Mucosa of stomach (tissue), 1 donor: ENCODE data around the gene VARS2.

ENCODE experiments used
- H3K27me3 ChIP-seq: one replicate; pipeline ENCODE4 v1.7.0; 2013; ENCODE audit warnings: mild to moderate bottlenecking, low read length; ENCODE audit not compliant: control insufficient read depth, insufficient read depth
- H3K36me3 ChIP-seq: one replicate; pipeline ENCODE4 v1.7.0; 2013; ENCODE audit warnings: low read length; ENCODE audit not compliant: control insufficient read depth, insufficient read depth
- H3K4me1 ChIP-seq: one replicate; pipeline ENCODE4 v1.7.0; 2013; ENCODE audit warnings: mild to moderate bottlenecking, low read length; ENCODE audit not compliant: control insufficient read depth, insufficient read depth
- H3K4me3 ChIP-seq: one replicate; pipeline ENCODE4 v1.7.0; 2013; ENCODE audit warnings: low read length
- H3K9ac ChIP-seq: one replicate; pipeline ENCODE4 v1.7.0; 2013; ENCODE audit warnings: mild to moderate bottlenecking, low read length, moderate library complexity
- H3K9me3 ChIP-seq: one replicate; pipeline ENCODE4 v1.7.0; 2013; ENCODE audit warnings: mild to moderate bottlenecking, low read length, moderate library complexity; ENCODE audit not compliant: control insufficient read depth
- donor health status: Pancreatic carcinoma.

The VARS2 gene

DNA sequence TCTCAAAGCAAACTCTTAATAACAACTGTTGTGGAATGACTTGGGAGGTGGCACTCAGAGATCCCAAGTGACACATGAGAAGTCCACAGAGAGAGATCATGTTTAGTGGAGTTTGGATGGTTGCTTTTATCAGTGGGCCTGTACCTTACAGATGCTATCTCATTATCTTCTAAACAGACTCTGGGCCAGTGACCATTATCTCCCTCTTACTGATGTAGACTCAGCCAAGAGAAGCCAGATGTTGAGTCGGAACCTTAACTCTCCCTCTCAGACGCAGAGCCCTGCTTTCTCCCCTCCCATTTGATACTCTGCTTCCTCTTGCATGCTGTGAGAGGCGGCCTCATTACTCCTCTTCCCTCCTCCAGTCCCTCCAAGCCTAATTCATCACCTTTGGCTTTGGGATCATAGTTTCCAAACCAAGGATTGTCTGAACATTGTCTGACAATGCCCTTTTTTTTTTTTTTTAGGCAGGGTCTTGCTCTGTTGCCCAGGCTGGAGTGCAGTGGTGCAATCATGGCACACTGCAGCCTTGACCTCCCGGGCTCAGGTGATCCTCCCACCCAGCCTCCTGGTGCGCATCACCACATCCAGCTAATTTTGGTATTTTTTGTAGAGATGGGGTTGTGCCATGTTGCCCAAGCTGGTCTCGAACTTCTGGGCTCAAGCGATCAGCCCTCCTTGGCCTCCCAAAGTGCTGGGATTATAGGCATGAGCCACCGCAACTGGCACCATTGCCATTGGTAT lies 34.2 kb upstream of the VARS2 start:
- H3K4me1 ChIP-seq, result peaks cover 29% of the 10 kb centered on the region
- no peak overlapping the region for H3K9ac ChIP-seq
- H3K4me3 ChIP-seq, result no peak overlapping the region
- no peaks in the 10 kb centered on the region for H3K9me3 ChIP-seq
- no peaks in the 10 kb centered on the region for H3K36me3 ChIP-seq
- no peaks in the 10 kb centered on the region for H3K27me3 ChIP-seq

DNA sequence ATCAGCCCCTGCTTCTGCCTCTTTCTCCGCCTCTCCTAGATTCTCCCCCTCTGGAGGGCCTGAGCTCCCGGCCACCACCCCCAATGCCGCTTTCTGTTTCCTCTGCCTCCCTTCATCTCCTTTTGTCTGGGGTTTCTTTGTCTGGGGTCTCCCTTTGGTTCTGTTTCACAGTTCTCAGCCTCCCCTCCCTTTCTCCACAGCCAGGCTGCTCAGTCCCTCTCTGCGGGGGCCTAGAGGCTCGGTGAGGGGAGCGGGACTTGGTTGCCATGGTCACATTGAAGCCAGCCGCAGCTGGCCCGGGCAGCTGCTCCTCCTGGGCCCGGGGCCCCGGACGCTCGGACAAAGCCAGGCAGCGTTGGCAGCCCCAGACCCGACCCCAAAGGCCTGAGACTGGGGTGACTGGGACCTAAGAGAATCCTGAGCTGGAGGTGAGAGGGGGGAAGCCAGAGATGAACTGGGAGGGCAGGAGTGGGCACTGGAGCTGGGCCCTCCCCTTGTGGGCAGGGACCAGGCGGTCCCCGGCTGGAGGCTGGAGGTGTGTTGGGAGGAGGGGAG lies 33.3 kb upstream of the VARS2 start:
- no peaks in the 10 kb centered on the region for H3K36me3 ChIP-seq
- peaks cover 38% of the 10 kb centered on the region for H3K4me1 ChIP-seq
- no peak overlapping the region for H3K9ac ChIP-seq
- no peak overlapping the region for H3K4me3 ChIP-seq
- H3K27me3 ChIP-seq, result no peaks in the 10 kb centered on the region
- H3K9me3 ChIP-seq, result no peaks in the 10 kb centered on the region

DNA sequence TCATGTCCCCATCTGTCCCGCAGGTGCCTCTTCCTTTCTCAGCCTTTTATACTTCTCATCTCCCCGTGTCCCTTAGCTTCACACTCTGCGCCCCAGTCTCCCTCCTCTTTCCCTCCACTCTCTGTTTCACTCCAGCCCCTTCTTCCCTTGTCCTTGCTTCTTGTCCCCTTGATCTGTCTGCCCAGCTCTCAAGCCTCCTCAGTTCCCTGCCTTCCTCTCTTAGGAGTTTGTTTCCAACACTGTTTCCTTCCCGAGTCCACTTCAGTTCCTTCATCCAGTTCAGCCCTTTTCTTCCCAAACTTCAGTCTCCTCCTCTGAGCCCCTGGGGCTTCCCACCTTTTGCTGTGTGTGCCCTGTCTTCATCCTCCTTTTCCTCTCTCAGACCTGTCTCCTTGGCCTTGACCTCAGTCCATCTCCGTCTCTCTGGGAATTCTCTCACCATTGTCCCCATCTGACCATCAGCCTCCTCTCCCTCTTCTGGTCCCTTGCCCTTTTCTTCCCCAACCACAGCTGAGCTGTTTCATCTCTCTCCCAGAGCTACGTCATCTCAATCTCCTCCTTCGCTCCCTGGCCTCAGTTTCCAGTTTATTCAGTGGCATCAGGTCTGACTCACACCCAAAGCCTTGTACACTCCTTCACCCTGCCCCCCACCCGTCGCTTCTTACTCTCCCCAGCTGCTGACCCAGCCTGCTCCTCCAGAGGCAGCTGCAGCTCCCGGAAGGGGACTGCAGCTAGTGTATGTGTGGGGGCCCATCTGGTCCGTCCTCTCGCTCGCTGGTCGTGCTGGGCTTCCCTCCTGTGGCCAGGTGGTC lies 32.4 kb upstream of the VARS2 start:
- Histone ChIP-seq H3K4me3 (no peak overlapping the region), H3K9ac (peak overlapping the region; percentile 42), H3K4me1 (peaks cover 42% of the 10 kb centered on the region), H3K9me3 (no peaks in the 10 kb centered on the region), H3K27me3 (no peaks in the 10 kb centered on the region), H3K36me3 (no peaks in the 10 kb centered on the region)

GRCh38 chr6:30882204-30882758 lies 31.8 kb upstream of the VARS2 start:
- Histone ChIP-seq H3K9ac (peak overlapping the region; percentile 42), H3K4me1 (peaks cover 40% of the 10 kb centered on the region), H3K36me3 (no peaks in the 10 kb centered on the region), H3K4me3 (no peak overlapping the region), H3K27me3 (no peaks in the 10 kb centered on the region), H3K9me3 (no peaks in the 10 kb centered on the region)

DNA sequence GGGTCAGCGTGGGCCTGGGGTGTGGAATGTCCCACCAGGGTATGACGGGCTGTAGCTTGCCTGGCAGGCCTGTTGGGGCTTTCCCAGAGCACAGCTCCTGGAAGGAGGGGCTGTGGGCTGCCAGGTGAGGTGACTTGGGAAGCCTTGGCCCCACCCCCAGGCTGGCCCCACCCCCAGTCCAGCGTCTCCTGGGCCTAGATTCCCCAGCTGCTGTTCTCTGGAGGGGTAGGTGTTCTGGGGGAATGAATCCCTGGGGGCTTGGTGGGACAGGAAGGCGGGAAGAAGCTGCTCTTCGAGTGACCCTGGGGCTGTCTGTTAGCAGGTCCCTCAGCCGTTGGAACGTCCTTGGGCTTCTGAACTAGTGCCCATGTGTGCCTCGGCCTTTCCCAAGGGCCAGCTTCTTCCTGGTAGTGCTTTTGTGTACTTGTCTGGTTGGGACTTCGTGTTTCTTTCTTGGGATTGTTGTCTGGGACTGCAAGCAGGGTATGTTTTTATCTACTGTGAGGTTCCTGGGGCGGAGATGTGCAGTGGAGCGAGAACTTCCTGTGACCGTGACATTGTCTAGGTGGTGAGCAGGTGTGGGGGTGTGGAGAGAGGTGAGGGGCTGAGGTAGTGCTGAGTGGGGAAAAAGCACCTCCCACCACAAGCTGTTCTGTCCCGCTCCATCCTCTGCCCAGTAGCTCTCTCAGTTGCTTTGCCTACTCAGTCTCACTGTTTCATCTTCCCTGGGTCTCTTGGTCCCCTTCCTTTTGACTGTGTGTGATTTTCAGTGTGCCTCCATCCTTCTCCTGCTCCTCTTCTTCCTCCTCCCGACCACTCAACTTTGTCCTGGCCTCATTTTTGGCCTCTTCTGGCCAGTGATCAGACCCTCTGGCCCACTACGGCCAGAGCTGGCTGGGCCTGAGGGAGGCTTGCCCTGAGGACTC lies 31.0 kb upstream of the VARS2 start:
- Histone ChIP-seq H3K9ac (peak overlapping the region; percentile 85), H3K4me1 (peaks cover 37% of the 10 kb centered on the region), H3K27me3 (no peaks in the 10 kb centered on the region), H3K36me3 (no peaks in the 10 kb centered on the region), H3K9me3 (no peaks in the 10 kb centered on the region), H3K4me3 (peak overlapping the region; percentile 52)

DNA sequence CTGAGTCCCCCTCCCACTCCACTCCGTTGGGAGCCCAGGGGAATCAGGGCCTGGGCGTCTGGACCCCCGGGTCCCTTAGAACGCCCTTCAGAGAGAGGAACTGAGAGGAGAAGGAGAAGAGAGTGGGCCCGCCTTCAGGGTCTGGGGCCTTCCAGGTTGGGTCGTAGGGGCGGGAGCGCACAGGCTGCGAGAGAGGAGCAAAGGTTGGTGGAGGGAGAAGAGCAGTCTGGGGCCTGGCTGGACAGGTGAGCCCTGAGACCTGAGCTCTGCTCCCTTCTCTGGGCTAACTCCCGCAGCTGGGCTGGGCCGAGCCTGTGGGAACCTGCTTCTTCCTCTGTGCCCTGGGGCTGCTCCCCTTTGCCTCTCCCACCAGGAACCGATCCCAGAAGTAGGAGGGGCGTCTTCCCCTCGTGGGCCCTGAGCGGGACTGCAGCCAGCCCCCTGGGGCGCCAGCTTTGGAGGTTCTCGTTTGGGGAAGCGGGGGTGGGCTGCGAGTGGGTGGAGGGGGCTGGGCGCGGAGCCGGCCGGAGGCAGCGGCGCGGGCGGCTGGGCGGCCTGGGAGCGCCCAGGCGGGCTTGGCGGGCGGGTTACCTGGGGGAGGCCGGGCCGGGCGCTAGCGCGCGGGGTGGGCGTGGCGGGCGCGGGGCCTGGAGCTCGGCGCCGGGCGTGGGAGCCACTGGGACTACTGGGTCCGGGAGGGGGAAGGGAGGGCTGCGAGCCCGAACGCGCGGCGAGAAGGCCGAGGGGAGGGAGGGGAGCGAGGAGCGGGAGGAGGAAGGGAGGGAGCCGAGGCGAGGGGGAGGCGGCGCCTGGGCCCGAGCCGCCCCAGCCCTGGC lies 30.1 kb upstream of the VARS2 start, which contains the start of gene DDR1:
Gene DDR1 (plus strand): TSS at position 835 of the 836 bp plus-strand sequence. CDS start 4,211 bp downstream, outside the sequence.
- H3K9ac ChIP-seq, result peak within 1 kb of the TSS; percentile 85
- H3K36me3 ChIP-seq, result no peaks in the 10 kb centered on the region
- no peaks in the 10 kb centered on the region for H3K9me3 ChIP-seq
- H3K4me1 ChIP-seq, result peaks cover 37% of the 10 kb centered on the region
- no peaks in the 10 kb centered on the region for H3K27me3 ChIP-seq
- peak within 1 kb of the TSS; percentile 85 for H3K4me3 ChIP-seq

DNA sequence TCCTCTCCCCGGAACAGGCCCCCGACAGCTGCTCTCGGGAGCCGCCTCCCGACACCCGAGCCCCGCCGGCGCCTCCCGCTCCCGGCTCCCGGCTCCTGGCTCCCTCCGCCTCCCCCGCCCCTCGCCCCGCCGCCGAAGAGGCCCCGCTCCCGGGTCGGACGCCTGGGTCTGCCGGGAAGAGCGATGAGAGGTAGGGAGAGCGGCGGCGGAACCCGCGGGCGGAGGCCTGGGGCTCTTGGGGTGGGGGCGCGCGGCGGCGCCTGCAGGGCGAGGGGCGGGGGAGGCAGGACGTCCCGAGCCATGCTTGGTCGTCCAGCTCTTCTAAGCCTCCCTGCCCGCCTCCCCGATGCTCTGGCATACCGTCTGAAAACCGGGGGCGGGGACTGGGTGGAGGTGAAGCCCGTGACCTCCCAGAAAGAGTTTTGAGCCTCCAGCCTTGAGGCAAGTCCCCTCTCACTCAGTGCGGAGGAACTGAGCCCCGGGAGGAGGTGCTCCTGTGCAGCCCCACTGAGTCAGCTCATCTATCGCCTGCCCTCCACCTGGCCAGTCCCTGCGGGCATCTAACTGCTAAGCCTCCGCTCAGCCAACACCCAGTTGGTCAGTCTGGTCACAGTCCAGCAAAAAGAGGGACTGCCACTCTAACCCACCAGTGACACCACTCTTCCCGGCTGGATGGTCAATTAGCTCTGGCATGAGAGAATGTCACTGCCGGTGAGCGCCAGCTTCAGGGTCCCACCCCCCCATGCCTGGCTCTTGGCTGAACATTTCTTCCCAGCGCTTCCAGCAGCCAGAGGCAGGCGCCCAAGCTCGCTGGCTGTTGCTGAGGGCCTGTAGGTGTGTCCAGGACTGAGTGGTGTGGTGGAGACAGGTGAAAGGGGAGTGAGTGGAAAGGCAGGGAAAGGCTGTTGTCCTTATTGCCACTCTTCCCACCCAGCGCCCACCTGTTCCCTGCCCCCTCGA lies 29.2 kb upstream of the VARS2 start:
- no peaks in the 10 kb centered on the region for H3K9me3 ChIP-seq
- H3K4me1 ChIP-seq, result peaks cover 42% of the 10 kb centered on the region

DNA sequence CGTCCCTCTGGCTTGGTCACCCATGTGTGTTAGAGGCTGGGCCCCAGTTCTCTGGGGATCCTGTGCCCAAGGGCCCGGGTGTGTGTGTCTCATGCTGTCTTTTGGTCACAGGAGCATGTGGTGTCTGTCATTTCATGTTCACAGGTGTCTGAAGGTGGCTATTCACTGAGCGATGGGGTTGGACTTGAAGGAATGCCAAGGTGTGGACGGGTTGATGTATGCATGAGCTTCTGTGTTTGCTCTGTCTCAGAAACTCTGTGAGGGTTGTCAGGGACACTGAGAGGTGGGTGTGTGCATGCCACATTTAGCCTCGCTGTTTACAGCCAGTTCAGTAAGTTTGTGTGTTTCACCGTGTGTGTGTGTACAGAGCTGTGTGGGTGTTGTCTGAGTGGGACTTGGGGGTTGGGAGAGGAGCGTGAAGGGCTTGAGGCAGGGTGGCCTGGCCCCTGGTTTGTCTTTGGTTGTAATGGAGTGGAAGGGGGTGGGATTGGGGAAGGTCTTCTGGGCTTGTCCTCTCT lies 28.5 kb upstream of the VARS2 start:
- Histone ChIP-seq H3K36me3 (peaks cover 9% of the 10 kb centered on the region), H3K27me3 (no peaks in the 10 kb centered on the region), H3K9ac (peak overlapping the region; percentile 85), H3K4me3 (peak overlapping the region; percentile 85), H3K4me1 (peaks cover 46% of the 10 kb centered on the region), H3K9me3 (no peaks in the 10 kb centered on the region)

More for the DNA sequence above, 29.2 kb upstream of the VARS2 start:
- Histone ChIP-seq H3K4me3 (peak overlapping the region; percentile 85), H3K9ac (peak overlapping the region; percentile 85), H3K27me3 (no peaks in the 10 kb centered on the region), H3K36me3 (peaks cover 3% of the 10 kb centered on the region)

- Histone ChIP-seq H3K9ac (peak overlapping the region; percentile 85), H3K9me3 (no peaks in the 10 kb centered on the region), H3K27me3 (no peaks in the 10 kb centered on the region), H3K4me3 (peak overlapping the region; percentile 85), H3K36me3 (peaks cover 15% of the 10 kb centered on the region), H3K4me1 (peaks cover 46% of the 10 kb centered on the region)
Measured at GRCh38 chr6:30885999-30886896, 27.8 kb upstream of the VARS2 start.
